CD14-positive monocyte (primary cell): ENCODE measurements around the gene SASH1. TPM values are rescaled to one million over a fixed set of nuclear protein-coding genes. Genes with fewer than 3 reads are reported as not detected.

ENCODE experiments used
- DNase-seq, 3 donors: peaks; one replicate each; pipeline ENCODE4 v3.0.0-alpha.2; 2011 to 2022
- H2AFZ ChIP-seq: 2 replicates; pipeline ENCODE4 v1.6.0; 2012; ENCODE audit warnings: mild to moderate bottlenecking, low read depth, low read length, inconsistent platforms; ENCODE audit not compliant: insufficient read depth, poor library complexity, severe bottlenecking
- H3K27ac ChIP-seq, 2 donors: 1 replicate in 1 of 2; 2 replicates in 1 of 2; pipeline ENCODE4 v1.5.1; 2012 to 2013; ENCODE audit warnings: low read length in 2 of 2, control low read depth in 1 of 2, inconsistent platforms in 1 of 2, low read depth in 1 of 2, mild to moderate bottlenecking in 1 of 2
- H3K27me3 ChIP-seq, 2 donors: one replicate each; pipeline versions ENCODE4 v1.6.0 to v1.6.1; 2011 to 2013; ENCODE audit warnings: low read length in 2 of 2; ENCODE audit not compliant: control insufficient read depth in 2 of 2, insufficient read depth in 2 of 2
- H3K36me3 ChIP-seq, 2 donors: replicated peaks in 1 of 2; 1 replicate in 1 of 2; 2 replicates in 1 of 2; pipeline versions ENCODE4 v1.5.1 to v1.6.1; 2012 to 2013; ENCODE audit warnings: low read length in 2 of 2, control low read depth in 1 of 2, inconsistent platforms in 1 of 2, mild to moderate bottlenecking in 1 of 2; ENCODE audit not compliant: insufficient read depth in 2 of 2, control insufficient read depth in 1 of 2
- H3K4me1 ChIP-seq, 2 donors: 1 replicate in 1 of 2; 2 replicates in 1 of 2; pipeline versions ENCODE4 v1.5.1 to v1.6.1; 2012 to 2013; ENCODE audit warnings: low read length in 2 of 2, control low read depth in 1 of 2, inconsistent platforms in 1 of 2, mild to moderate bottlenecking in 1 of 2, moderate library complexity in 1 of 2; ENCODE audit not compliant: insufficient read depth in 2 of 2, control insufficient read depth in 1 of 2
- H3K4me2 ChIP-seq: replicated peaks from 2 replicates; pipeline ENCODE3; 2012; ENCODE audit warnings: low read length, moderate library complexity, mild to moderate bottlenecking; ENCODE audit not compliant: poor library complexity, severe bottlenecking; ENCODE audit errors: extremely low read depth
- H3K4me3 ChIP-seq, 3 experiments: fragments of 200-600 bp in 1 of 3; sonication (generic) in 1 of 3; replicated peaks in 1 of 3; 1 replicate in 2 of 3; 2 replicates in 1 of 3; pipeline ENCODE4 v1.5.1; 2011 to 2013; ENCODE audit warnings: low read length in 3 of 3, mild to moderate bottlenecking in 3 of 3, control low read depth in 2 of 3, low read depth in 2 of 3, inconsistent platforms in 1 of 3, moderate library complexity in 1 of 3
- H3K79me2 ChIP-seq: 2 replicates; pipeline ENCODE4 v1.6.0; 2012; ENCODE audit warnings: mild to moderate bottlenecking, control low read depth, inconsistent platforms, low read length, moderate library complexity; ENCODE audit not compliant: insufficient read depth
- H3K9ac ChIP-seq: 2 replicates; pipeline ENCODE4 v1.6.0; 2017; ENCODE audit warnings: low read length, mild to moderate bottlenecking; ENCODE audit not compliant: insufficient read depth, poor library complexity, severe bottlenecking
- H3K9me3 ChIP-seq, 2 donors: replicated peaks in 1 of 2; 1 replicate in 1 of 2; 2 replicates in 1 of 2; pipeline versions ENCODE4 v1.5.1 to v1.6.1; 2012 to 2013; ENCODE audit warnings: low read length in 2 of 2, control low read depth in 1 of 2; ENCODE audit not compliant: control insufficient read depth in 1 of 2, insufficient read depth in 1 of 2
- H4K20me1 ChIP-seq: 2 replicates; pipeline ENCODE4 v1.6.0; 2012; ENCODE audit warnings: mild to moderate bottlenecking, low read length, control low read depth, moderate library complexity; ENCODE audit not compliant: insufficient read depth
- H3K27ac Mint-ChIP-seq, 7 donors: one replicate each; pipeline ENCODE4 v1.8.0; 2020; ENCODE audit warnings: mild to moderate bottlenecking in 7 of 7, mixed read lengths in 7 of 7, moderate library complexity in 6 of 7, inconsistent platforms in 2 of 7
- H3K27me3 Mint-ChIP-seq, 3 donors: one replicate each; pipeline ENCODE4 v1.8.0; 2021 to 2022; ENCODE audit warnings: low read depth in 3 of 3, mild to moderate bottlenecking in 3 of 3, mixed read lengths in 3 of 3, moderate library complexity in 3 of 3, inconsistent platforms in 1 of 3
- H3K36me3 Mint-ChIP-seq, 2 donors: one replicate each; pipeline ENCODE4 v1.8.0; 2020; ENCODE audit warnings: mixed read lengths in 2 of 2, inconsistent platforms in 1 of 2, mild to moderate bottlenecking in 1 of 2
- H3K4me1 Mint-ChIP-seq: one replicate; pipeline ENCODE4 v1.8.0; 2020; ENCODE audit warnings: mild to moderate bottlenecking, mixed read lengths
- H3K4me3 Mint-ChIP-seq, 2 donors: one replicate each; pipeline ENCODE4 v1.8.0; 2020; ENCODE audit warnings: mild to moderate bottlenecking in 2 of 2, mixed read lengths in 2 of 2, moderate library complexity in 1 of 2
- H3K9me3 Mint-ChIP-seq, 7 donors: one replicate each; pipeline ENCODE4 v1.8.0; 2020 to 2022; ENCODE audit warnings: mixed read lengths in 7 of 7, mild to moderate bottlenecking in 6 of 7, moderate library complexity in 6 of 7, inconsistent platforms in 2 of 7
- CTCF ChIP-seq: fragments of 200-600 bp; IDR thresholded peaks from one replicate; pipeline ENCODE4 v1.8.0; 2022; ENCODE audit warnings: antibody characterized with exemption, mild to moderate bottlenecking
- WGBS: methylation state at CpG from one replicate; pipeline ENCODE4 v1.1.5; 2013; ENCODE audit warnings: missing lambda C conversion rate; ENCODE audit not compliant: insufficient coverage; 5-methylcytosine and 5-hydroxymethylcytosine counted together
- intact Hi-C, 2 donors: fragments of 100-400 bp; cut with micrococcal nuclease; formaldehyde crosslinking; loops; one replicate each; pipeline versions ENCODE4 v1.15.0 to v1.15.1; 2023
- polyA plus RNA-seq, 3 donors: library from polyadenylated mRNA; depleted of rRNA in 1 of 3; unstranded in 2 of 3; stranded (reverse) in 1 of 3; fragments of 300-500 nt in 2 of 3; fragments of >200 nt in 1 of 3; fragmentation: Illumina TruSeq in 2 of 3; gene quantifications; 1 replicate in 2 of 3; 2 replicates in 1 of 3; pipeline ENCODE4 v1.2.3, GENCODE V29; 2012 to 2021

SASH1 gene
- polyA plus RNA-seq, 3 donors, result 0.90 to 5.1 (median 4.7) TPM

GRCh38 chr6:148561629-148562028 lies 219.0 kb downstream of the SASH1 start:
- H3K9me3 Mint-ChIP-seq, result peaks cover 0 to 3% (median 0%) of the 10 kb centered on the region in 7 donors
- DNase-seq, result no peak
- Histone ChIP-seq H3K9ac (no peak overlapping the region), H3K4me3 (no peak overlapping the region), H3K4me2 (no peak overlapping the region), H3K27ac (no peak overlapping the region), H3K36me3 (no peaks in the 10 kb centered on the region), H4K20me1 (no peaks in the 10 kb centered on the region), H3K79me2 (no peaks in the 10 kb centered on the region), H2AFZ (no peak overlapping the region), H3K9me3 (no peaks in the 10 kb centered on the region), H3K27me3 (no peaks in the 10 kb centered on the region), H3K4me1 (peaks cover 38 to 46% of the 10 kb centered on the region in 2 donors)
- H3K27ac Mint-ChIP-seq, result no peak overlapping the region
- 95% methylated on average over 6 of the region's 6 CpGs for WGBS
- intact Hi-C loops, result loop anchor here in 1 of 2 donors (10.0 kb wide), 1 partner anchor 183 kb away; the partner anchor contains the start of gene UST
- peaks cover 6 to 15% (median 9%) of the 10 kb centered on the region in 3 donors for H3K27me3 Mint-ChIP-seq
- TF ChIP-seq CTCF, result no peak
- H3K4me1 Mint-ChIP-seq, result peaks cover 42% of the 10 kb centered on the region
- no peaks in the 10 kb centered on the region for H3K36me3 Mint-ChIP-seq
- no peak overlapping the region for H3K4me3 Mint-ChIP-seq

GRCh38 chr6:148563066-148563465 lies 220.4 kb downstream of the SASH1 start:
- H2AFZ ChIP-seq, result no peak overlapping the region
- no peak overlapping the region for H3K27ac ChIP-seq
- 87% methylated on average over 3 of the region's 5 CpGs for WGBS
- Mint-ChIP-seq H3K27me3 (peaks cover 6 to 17% (median 11%) of the 10 kb centered on the region in 3 donors), H3K36me3 (no peaks in the 10 kb centered on the region), H3K9me3 (peaks cover 0 to 3% (median 2%) of the 10 kb centered on the region in 7 donors), H3K27ac (no peak overlapping the region), H3K4me1 (peaks cover 36% of the 10 kb centered on the region), H3K4me3 (peak overlapping the region in 1 of 2 donors; percentile 28)
- peaks cover 26 to 41% of the 10 kb centered on the region in 2 donors for H3K4me1 ChIP-seq
- DNase-seq, result no peak
- H4K20me1 ChIP-seq, result no peaks in the 10 kb centered on the region
- H3K9ac ChIP-seq, result no peak overlapping the region
- H3K4me2 ChIP-seq, result no peak overlapping the region
- intact Hi-C loops, result loop anchor here in 1 of 2 donors (10.0 kb wide), 1 partner anchor 182 kb away; the partner anchor contains the start of gene UST
- H3K79me2 ChIP-seq, result no peaks in the 10 kb centered on the region
- no peaks in the 10 kb centered on the region for H3K27me3 ChIP-seq
- H3K36me3 ChIP-seq, result no peaks in the 10 kb centered on the region
- no peak overlapping the region for H3K4me3 ChIP-seq
- no peak for TF ChIP-seq CTCF
- no peaks in the 10 kb centered on the region for H3K9me3 ChIP-seq
